ENCODE measurements around the gene PLCL1. TPM values are rescaled to one million over a fixed set of nuclear protein-coding genes. Genes with fewer than 3 reads are reported as not detected.

PLCL1 gene
- total RNA-seq, 1 experiment from 2014 or later: not detected

GRCh38 chr2:198167346-198167745, 363.0 kb downstream of the PLCL1 start:
- no peaks in the 10 kb centered on the region for H4K20me1 ChIP-seq (ENCODE audit: insufficient read depth, low read depth, low read length)
- no peak overlapping the region for H3K9ac ChIP-seq (ENCODE audit: low read length)
- H3K36me3 ChIP-seq (ENCODE audit: insufficient read depth, low read length): no peaks in the 10 kb centered on the region
- no peak overlapping the region for H2AFZ ChIP-seq (ENCODE audit: low read length)
- H3K4me3 ChIP-seq (ENCODE audit: low read length): no peak overlapping the region
- H3K27me3 ChIP-seq (ENCODE audit: low read length): no peaks in the 10 kb centered on the region
- no peaks in the 10 kb centered on the region for H3K79me2 ChIP-seq (ENCODE audit: low read length)
- no peak overlapping the region for H3K27ac ChIP-seq (ENCODE audit: low read length)
- no peaks in the 10 kb centered on the region for H3K9me3 ChIP-seq (ENCODE audit: low read length)
- H3K4me1 ChIP-seq (ENCODE audit: low read length): no peaks in the 10 kb centered on the region
- no peaks in the 10 kb centered on the region for H3K9me2 ChIP-seq (replicated peaks; ENCODE audit: insufficient read depth, low read length)
- no peak overlapping the region for H3K4me2 ChIP-seq (ENCODE audit: low read depth, low read length, poor library complexity, severe bottlenecking)
- DNase-seq: no peak

DNA sequence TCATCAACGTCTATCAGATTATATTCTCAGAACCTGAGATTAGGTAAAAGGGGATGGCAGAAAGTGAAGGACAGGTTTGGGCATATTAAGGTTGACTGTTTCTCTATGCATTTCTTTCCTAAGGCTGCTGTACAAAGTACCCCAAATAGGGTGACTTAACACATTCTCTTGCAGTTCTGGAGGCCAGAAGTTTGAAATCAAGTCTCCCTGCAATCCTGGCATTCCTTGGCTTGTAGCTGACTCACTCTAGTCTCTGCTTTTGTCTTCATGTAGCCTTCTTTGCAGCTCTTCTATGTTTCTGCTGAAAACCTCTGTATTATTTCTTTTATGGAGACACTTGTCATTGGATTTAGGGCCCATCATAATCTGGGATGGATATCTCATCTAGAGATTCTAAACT, 364.3 kb downstream of the PLCL1 start:
- DNase-seq: no peak
- no peaks in the 10 kb centered on the region for H3K9me3 ChIP-seq (ENCODE audit: low read length)
- no peak overlapping the region for H2AFZ ChIP-seq (ENCODE audit: low read length)
- H3K79me2 ChIP-seq (ENCODE audit: low read length): no peaks in the 10 kb centered on the region
- H3K27me3 ChIP-seq (ENCODE audit: low read length): no peaks in the 10 kb centered on the region
- no peak overlapping the region for H3K4me2 ChIP-seq (ENCODE audit: low read depth, low read length, poor library complexity, severe bottlenecking)
- no peaks in the 10 kb centered on the region for H3K9me2 ChIP-seq (replicated peaks; ENCODE audit: insufficient read depth, low read length)
- H3K27ac ChIP-seq (ENCODE audit: low read length): no peak overlapping the region
- H3K9ac ChIP-seq (ENCODE audit: low read length): no peak overlapping the region
- no peaks in the 10 kb centered on the region for H4K20me1 ChIP-seq (ENCODE audit: insufficient read depth, low read depth, low read length)
- no peaks in the 10 kb centered on the region for H3K36me3 ChIP-seq (ENCODE audit: insufficient read depth, low read length)
- no peak overlapping the region for H3K4me3 ChIP-seq (ENCODE audit: low read length)
- no peaks in the 10 kb centered on the region for H3K4me1 ChIP-seq (ENCODE audit: low read length)

GRCh38 chr2:198173242-198173641, 368.8 kb downstream of the PLCL1 start:
- Histone ChIP-seq H2AFZ (ENCODE audit: low read length) (no peak overlapping the region), H3K9ac (ENCODE audit: low read length) (no peak overlapping the region), H3K79me2 (ENCODE audit: low read length) (no peaks in the 10 kb centered on the region), H3K9me2 (replicated peaks; ENCODE audit: insufficient read depth, low read length) (no peaks in the 10 kb centered on the region), H4K20me1 (ENCODE audit: insufficient read depth, low read depth, low read length) (no peaks in the 10 kb centered on the region), H3K4me3 (ENCODE audit: low read length) (no peak overlapping the region), H3K4me1 (ENCODE audit: low read length) (no peaks in the 10 kb centered on the region), H3K4me2 (ENCODE audit: low read depth, low read length, poor library complexity, severe bottlenecking) (no peak overlapping the region), H3K36me3 (ENCODE audit: insufficient read depth, low read length) (no peaks in the 10 kb centered on the region), H3K27ac (ENCODE audit: low read length) (no peak overlapping the region), H3K9me3 (ENCODE audit: low read length) (no peaks in the 10 kb centered on the region), H3K27me3 (ENCODE audit: low read length) (no peaks in the 10 kb centered on the region)
- no peak for DNase-seq

- H2AFZ ChIP-seq (ENCODE audit: low read length): no peak overlapping the region
- no peaks in the 10 kb centered on the region for H3K9me2 ChIP-seq (replicated peaks; ENCODE audit: insufficient read depth, low read length)
- H3K4me2 ChIP-seq (ENCODE audit: low read depth, low read length, poor library complexity, severe bottlenecking): no peak overlapping the region
- no peak overlapping the region for H3K4me3 ChIP-seq (ENCODE audit: low read length)
- no peaks in the 10 kb centered on the region for H3K36me3 ChIP-seq (ENCODE audit: insufficient read depth, low read length)
- no peaks in the 10 kb centered on the region for H3K4me1 ChIP-seq (ENCODE audit: low read length)
- H3K9me3 ChIP-seq (ENCODE audit: low read length): no peaks in the 10 kb centered on the region
- H3K27me3 ChIP-seq (ENCODE audit: low read length): no peaks in the 10 kb centered on the region
- no peaks in the 10 kb centered on the region for H4K20me1 ChIP-seq (ENCODE audit: insufficient read depth, low read depth, low read length)
- no peaks in the 10 kb centered on the region for H3K79me2 ChIP-seq (ENCODE audit: low read length)
- H3K27ac ChIP-seq (ENCODE audit: low read length): no peak overlapping the region
- no peak overlapping the region for H3K9ac ChIP-seq (ENCODE audit: low read length)
- no peak for DNase-seq
Observed at GRCh38 chr2:198173864-198174263, 369.5 kb downstream of the PLCL1 start.

GRCh38 chr2:198175271-198175670, 370.9 kb downstream of the PLCL1 start:
- Histone ChIP-seq H3K4me3 (ENCODE audit: low read length) (no peak overlapping the region), H3K79me2 (ENCODE audit: low read length) (no peaks in the 10 kb centered on the region)

DNA sequence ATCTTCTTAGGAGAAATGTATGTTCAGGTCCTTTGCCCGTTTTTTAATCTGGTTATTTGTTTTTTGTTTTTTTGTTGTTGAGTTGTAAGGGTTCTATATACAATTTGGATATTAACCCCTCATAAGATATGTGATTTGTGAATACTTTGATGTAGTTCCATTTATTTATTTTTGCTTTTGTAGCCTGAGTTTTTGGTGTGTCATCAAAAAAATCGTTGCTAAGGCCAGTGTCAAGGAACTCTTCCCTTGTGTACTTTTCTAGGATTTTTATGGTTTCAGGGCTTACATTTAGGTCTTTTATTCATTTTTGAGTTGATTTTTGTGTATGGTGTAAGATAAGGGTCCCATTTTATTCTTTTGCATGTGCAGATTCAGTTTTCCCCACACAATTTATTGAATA, 372.6 kb downstream of the PLCL1 start:
- H3K9me2 ChIP-seq (replicated peaks; ENCODE audit: insufficient read depth, low read length): no peaks in the 10 kb centered on the region
- H3K4me3 ChIP-seq (ENCODE audit: low read length): no peak overlapping the region
- no peak overlapping the region for H2AFZ ChIP-seq (ENCODE audit: low read length)
- H4K20me1 ChIP-seq (ENCODE audit: insufficient read depth, low read depth, low read length): no peaks in the 10 kb centered on the region
- no peaks in the 10 kb centered on the region for H3K79me2 ChIP-seq (ENCODE audit: low read length)
- no peaks in the 10 kb centered on the region for H3K36me3 ChIP-seq (ENCODE audit: insufficient read depth, low read length)
- no peaks in the 10 kb centered on the region for H3K9me3 ChIP-seq (ENCODE audit: low read length)
- no peak overlapping the region for H3K9ac ChIP-seq (ENCODE audit: low read length)
- H3K4me1 ChIP-seq (ENCODE audit: low read length): no peaks in the 10 kb centered on the region
- no peak overlapping the region for H3K27ac ChIP-seq (ENCODE audit: low read length)
- no peak overlapping the region for H3K4me2 ChIP-seq (ENCODE audit: low read depth, low read length, poor library complexity, severe bottlenecking)
- DNase-seq: no peak
- H3K27me3 ChIP-seq (ENCODE audit: low read length): no peaks in the 10 kb centered on the region

More at GRCh38 chr2:198175271-198175670, 370.9 kb downstream of the PLCL1 start:
- Histone ChIP-seq H3K4me1 (ENCODE audit: low read length) (no peaks in the 10 kb centered on the region), H3K27ac (ENCODE audit: low read length) (no peak overlapping the region), H3K27me3 (ENCODE audit: low read length) (no peaks in the 10 kb centered on the region), H3K36me3 (ENCODE audit: insufficient read depth, low read length) (no peaks in the 10 kb centered on the region), H3K9me3 (ENCODE audit: low read length) (no peaks in the 10 kb centered on the region), H2AFZ (ENCODE audit: low read length) (no peak overlapping the region), H3K4me2 (ENCODE audit: low read depth, low read length, poor library complexity, severe bottlenecking) (no peak overlapping the region), H3K9ac (ENCODE audit: low read length) (no peak overlapping the region), H4K20me1 (ENCODE audit: insufficient read depth, low read depth, low read length) (no peaks in the 10 kb centered on the region), H3K9me2 (replicated peaks; ENCODE audit: insufficient read depth, low read length) (no peaks in the 10 kb centered on the region)
- no peak for DNase-seq

- no peak overlapping the region for H3K9ac ChIP-seq (ENCODE audit: low read length)
- no peak overlapping the region for H3K4me3 ChIP-seq (ENCODE audit: low read length)
- no peak for DNase-seq
- no peaks in the 10 kb centered on the region for H3K27me3 ChIP-seq (ENCODE audit: low read length)
- H3K79me2 ChIP-seq (ENCODE audit: low read length): no peaks in the 10 kb centered on the region
- no peaks in the 10 kb centered on the region for H3K4me1 ChIP-seq (ENCODE audit: low read length)
- no peaks in the 10 kb centered on the region for H3K36me3 ChIP-seq (ENCODE audit: insufficient read depth, low read length)
- no peak overlapping the region for H2AFZ ChIP-seq (ENCODE audit: low read length)
- H4K20me1 ChIP-seq (ENCODE audit: insufficient read depth, low read depth, low read length): no peaks in the 10 kb centered on the region
- H3K9me2 ChIP-seq (replicated peaks; ENCODE audit: insufficient read depth, low read length): no peaks in the 10 kb centered on the region
- no peaks in the 10 kb centered on the region for H3K9me3 ChIP-seq (ENCODE audit: low read length)
- H3K27ac ChIP-seq (ENCODE audit: low read length): no peak overlapping the region
- no peak overlapping the region for H3K4me2 ChIP-seq (ENCODE audit: low read depth, low read length, poor library complexity, severe bottlenecking)
Observed at GRCh38 chr2:198178766-198179165, 374.4 kb downstream of the PLCL1 start.

GRCh38 chr2:198186257-198186656, 381.9 kb downstream of the PLCL1 start:
- no peaks in the 10 kb centered on the region for H4K20me1 ChIP-seq (ENCODE audit: insufficient read depth, low read depth, low read length)
- H3K4me1 ChIP-seq (ENCODE audit: low read length): no peaks in the 10 kb centered on the region
- H3K79me2 ChIP-seq (ENCODE audit: low read length): no peaks in the 10 kb centered on the region
- H3K36me3 ChIP-seq (ENCODE audit: insufficient read depth, low read length): no peaks in the 10 kb centered on the region
- no peak overlapping the region for H2AFZ ChIP-seq (ENCODE audit: low read length)
- no peaks in the 10 kb centered on the region for H3K9me3 ChIP-seq (ENCODE audit: low read length)
- H3K9ac ChIP-seq (ENCODE audit: low read length): no peak overlapping the region
- H3K27ac ChIP-seq (ENCODE audit: low read length): no peak overlapping the region
- no peak overlapping the region for H3K4me2 ChIP-seq (ENCODE audit: low read depth, low read length, poor library complexity, severe bottlenecking)
- no peak for DNase-seq
- no peaks in the 10 kb centered on the region for H3K27me3 ChIP-seq (ENCODE audit: low read length)
- no peak overlapping the region for H3K4me3 ChIP-seq (ENCODE audit: low read length)
- H3K9me2 ChIP-seq (replicated peaks; ENCODE audit: insufficient read depth, low read length): no peaks in the 10 kb centered on the region

GRCh38 chr2:198187841-198188240, 383.4 kb downstream of the PLCL1 start:
- Histone ChIP-seq H3K9ac (ENCODE audit: low read length) (no peak overlapping the region), H3K4me2 (ENCODE audit: low read depth, low read length, poor library complexity, severe bottlenecking) (no peak overlapping the region), H3K27me3 (ENCODE audit: low read length) (no peaks in the 10 kb centered on the region), H3K36me3 (ENCODE audit: insufficient read depth, low read length) (no peaks in the 10 kb centered on the region), H2AFZ (ENCODE audit: low read length) (no peak overlapping the region), H3K4me3 (ENCODE audit: low read length) (no peak overlapping the region), H4K20me1 (ENCODE audit: insufficient read depth, low read depth, low read length) (no peaks in the 10 kb centered on the region), H3K27ac (ENCODE audit: low read length) (no peak overlapping the region), H3K79me2 (ENCODE audit: low read length) (no peaks in the 10 kb centered on the region), H3K9me2 (replicated peaks; ENCODE audit: insufficient read depth, low read length) (no peaks in the 10 kb centered on the region), H3K9me3 (ENCODE audit: low read length) (no peaks in the 10 kb centered on the region), H3K4me1 (ENCODE audit: low read length) (no peaks in the 10 kb centered on the region)
- DNase-seq: no peak
